Measurements from ENCODE around the gene CCNF.

Gene CCNF

GRCh38 chr16:2498531-2499253, 69.4 kb downstream of the CCNF start:
- intact Hi-C loops (cut with DNase I), result no loop called here
- DNase-seq, result no peak

- intact Hi-C loops (cut with DNase I), result no loop called here
- no peak for DNase-seq
Observed at GRCh38 chr16:2499454-2499853, 70.2 kb downstream of the CCNF start.

GRCh38 chr16:2499890-2500429, 70.7 kb downstream of the CCNF start:
- no peak for DNase-seq
- intact Hi-C loops (cut with DNase I), result no loop called here

- no peak for DNase-seq
- intact Hi-C loops (cut with DNase I), result no loop called here
Observed at GRCh38 chr16:2500430-2500917, 71.2 kb downstream of the CCNF start.

GRCh38 chr16:2500918-2501750, 71.9 kb downstream of the CCNF start:
- intact Hi-C loops (cut with DNase I), result loop anchor here (1.0 kb wide), 2 partner anchors 72 to 161 kb away; partner anchors contain the start of genes ABCA3 and CCNF
- DNase-seq, result peak; percentile 81 to 98 (median 88)

- DNase-seq, result no peak
- intact Hi-C loops (cut with DNase I), result loop anchor here (1.0 kb wide), 2 partner anchors 73 to 162 kb away; partner anchors contain the start of genes ABCA3 and CCNF
Observed at GRCh38 chr16:2501946-2502895, 73.0 kb downstream of the CCNF start.

- no peak for DNase-seq
- intact Hi-C loops (cut with DNase I), result no loop called here
Observed at GRCh38 chr16:2505695-2506094, 76.4 kb downstream of the CCNF start.

GRCh38 chr16:2507052-2507659, 77.9 kb downstream of the CCNF start:
- DNase-seq, result peak in 1 of 10 donors; percentile 84
- intact Hi-C loops (cut with DNase I), result no loop called here

GRCh38 chr16:2507665-2508064, 78.4 kb downstream of the CCNF start:
- peak in 1 of 10 donors; percentile 85 for DNase-seq
- intact Hi-C loops (cut with DNase I), result no loop called here
